CD4-positive, alpha-beta T cell (primary cell): Measurements from ENCODE around the gene EMC8. TPM values are rescaled to one million over a fixed set of nuclear protein-coding genes. Genes with fewer than 3 reads are reported as not detected.

Experiments used
- ATAC-seq: fragments of 200-7000 bp; cut with Tn5 transposase; one replicate; pipeline ENCODE4 v1.10.0; 2022; ENCODE audit warnings: mild to moderate bottlenecking; ENCODE audit not compliant: poor library complexity
- CTCF ChIA-PET: fragments of 350-600 bp; sonication (Branson Sonifier 250); formaldehyde crosslinking; loops from one replicate; lab custom pipeline; 2021; ENCODE audit warnings: antibody characterized with exemption, inconsistent platforms; lab: Charles Lee
- POLR2A ChIA-PET: fragments of 350-600 bp; sonication (Branson Sonifier 250); formaldehyde crosslinking; loops from one replicate; lab custom pipeline; 2021; ENCODE audit warnings: antibody characterized with exemption, inconsistent platforms; lab: Charles Lee
- DNase-seq, 14 experiments: peaks; one replicate each; pipeline ENCODE4 v3.0.0-alpha.2; 2013 to 2020; ENCODE audit warnings: mixed read lengths in 2 of 14
- H3K27ac ChIP-seq, 2 donors: one replicate each; pipeline versions ENCODE4 v1.5.1 to v1.7.0; 2013; ENCODE audit warnings: low read length in 2 of 2, low read depth in 1 of 2, mild to moderate bottlenecking in 1 of 2
- H3K27me3 ChIP-seq, 2 experiments: 1 replicate in 1 of 2; 2 replicates in 1 of 2; pipeline versions ENCODE4 v1.6.1 to v1.7.0; 2013; ENCODE audit warnings: low read length in 2 of 2, control low read depth in 1 of 2, mild to moderate bottlenecking in 1 of 2, moderate library complexity in 1 of 2; ENCODE audit not compliant: insufficient read depth in 2 of 2, control insufficient read depth in 1 of 2
- H3K36me3 ChIP-seq: one replicate; pipeline ENCODE4 v1.6.1; 2013; ENCODE audit warnings: low read length, control low read depth; ENCODE audit not compliant: insufficient read depth
- H3K4me1 ChIP-seq: one replicate; pipeline ENCODE4 v1.6.1; 2013; ENCODE audit warnings: low read length, control low read depth; ENCODE audit not compliant: insufficient read depth
- H3K4me3 ChIP-seq: one replicate; pipeline ENCODE4 v1.5.1; 2013; ENCODE audit warnings: mild to moderate bottlenecking, low read length, moderate library complexity
- H3K9me3 ChIP-seq, 2 experiments: 1 replicate in 1 of 2; 2 replicates in 1 of 2; pipeline versions ENCODE4 v1.6.1 to v1.7.0; 2013; ENCODE audit warnings: low read length in 2 of 2, mild to moderate bottlenecking in 2 of 2, control low read depth in 1 of 2, moderate library complexity in 1 of 2; ENCODE audit not compliant: control insufficient read depth in 1 of 2, insufficient read depth in 1 of 2
- H3K27ac Mint-ChIP-seq: one replicate; pipeline ENCODE4 v1.8.0; 2020; ENCODE audit warnings: mixed read lengths
- H3K27me3 Mint-ChIP-seq: one replicate; pipeline ENCODE4 v1.8.0; 2021; ENCODE audit warnings: mixed read lengths
- H3K36me3 Mint-ChIP-seq: one replicate; pipeline ENCODE4 v1.8.0; 2021; ENCODE audit warnings: low read depth, mixed read lengths
- H3K4me1 Mint-ChIP-seq: one replicate; pipeline ENCODE4 v1.8.0; 2021; ENCODE audit warnings: low read depth, mixed read lengths
- H3K4me3 Mint-ChIP-seq: one replicate; pipeline ENCODE4 v1.8.0; 2020; ENCODE audit warnings: mild to moderate bottlenecking, mixed read lengths
- H3K9me3 Mint-ChIP-seq: one replicate; pipeline ENCODE4 v1.8.0; 2020; ENCODE audit warnings: mixed read lengths
- CTCF ChIP-seq: fragments of 200-600 bp; IDR thresholded peaks from one replicate; pipeline ENCODE4 v1.8.0; 2022; ENCODE audit warnings: antibody characterized with exemption, mild to moderate bottlenecking
- intact Hi-C, 2 experiments: fragments of 100-400 bp; cut with DNase I in 1 of 2; cut with micrococcal nuclease in 1 of 2; formaldehyde crosslinking; loops; one replicate each; pipeline versions ENCODE4 v1.15.1 to v1.9.0; 2023 to 2025; cut with DNase I, micrococcal nuclease
- total RNA-seq, 174 experiments: library from RNA in 2 of 174; stranded (reverse) in 2 of 174; gene quantifications; one replicate each; pipeline ENCODE4 v1.2.3 and lab custom pipeline; 2021 to 2026

Gene EMC8
- total RNA-seq, 2 experiments from 2014 or later, result 38.9 to 41.7 TPM

GRCh38 chr16:85784813-85785212 is 14.5 kb downstream of the EMC8 start:
- intact Hi-C loops, result no loop called here
- peaks cover 18% of the 10 kb centered on the region for H3K4me1 Mint-ChIP-seq
- H3K36me3 Mint-ChIP-seq, result peaks cover 76% of the 10 kb centered on the region
- no peaks in the 10 kb centered on the region for H3K4me1 ChIP-seq
- H3K27ac Mint-ChIP-seq, result no peak overlapping the region
- no peak overlapping the region for H3K4me3 ChIP-seq
- ATAC-seq (no peak), DNase-seq (no peak)
- POLR2A ChIA-PET, result no interaction called here
- no peak overlapping the region for H3K27ac ChIP-seq
- H3K36me3 ChIP-seq, result peaks cover 73% of the 10 kb centered on the region
- no peak overlapping the region for H3K4me3 Mint-ChIP-seq
- no peaks in the 10 kb centered on the region for H3K9me3 ChIP-seq
- no peaks in the 10 kb centered on the region for H3K9me3 Mint-ChIP-seq
- H3K27me3 Mint-ChIP-seq, result no peaks in the 10 kb centered on the region
- TF ChIP-seq CTCF, result no peak
- CTCF ChIA-PET, result no interaction called here
- no peaks in the 10 kb centered on the region for H3K27me3 ChIP-seq

GRCh38 chr16:85783441-85783840 is 15.9 kb downstream of the EMC8 start:
- DNase-seq, result no peak
- Histone ChIP-seq H3K4me1 (no peaks in the 10 kb centered on the region), H3K9me3 (no peaks in the 10 kb centered on the region), H3K36me3 (peaks cover 76% of the 10 kb centered on the region), H3K27me3 (no peaks in the 10 kb centered on the region), H3K4me3 (no peak overlapping the region), H3K27ac (no peak overlapping the region)
- no peak for TF ChIP-seq CTCF
- peaks cover 6% of the 10 kb centered on the region for H3K4me1 Mint-ChIP-seq
- no peaks in the 10 kb centered on the region for H3K27me3 Mint-ChIP-seq
- no peak for ATAC-seq
- peak overlapping the region; percentile 30 for H3K27ac Mint-ChIP-seq
- ChIA-PET CTCF (no interaction called here), POLR2A (no interaction called here)
- no peaks in the 10 kb centered on the region for H3K9me3 Mint-ChIP-seq
- no peak overlapping the region for H3K4me3 Mint-ChIP-seq
- H3K36me3 Mint-ChIP-seq, result peaks cover 78% of the 10 kb centered on the region
- intact Hi-C loops, result no loop called here

- TF ChIP-seq CTCF, result no peak
- Histone ChIP-seq H3K9me3 (no peaks in the 10 kb centered on the region), H3K27ac (no peak overlapping the region), H3K36me3 (peaks cover 76% of the 10 kb centered on the region), H3K4me1 (no peaks in the 10 kb centered on the region), H3K4me3 (no peak overlapping the region), H3K27me3 (no peaks in the 10 kb centered on the region)
- no peaks in the 10 kb centered on the region for H3K9me3 Mint-ChIP-seq
- H3K4me1 Mint-ChIP-seq, result peaks cover 4% of the 10 kb centered on the region
- H3K27ac Mint-ChIP-seq, result no peak overlapping the region
- H3K27me3 Mint-ChIP-seq, result no peaks in the 10 kb centered on the region
- peaks cover 78% of the 10 kb centered on the region for H3K36me3 Mint-ChIP-seq
- intact Hi-C loops, result no loop called here
- ATAC-seq, result no peak
- DNase-seq, result no peak
- ChIA-PET CTCF (no interaction called here), POLR2A (no interaction called here)
- H3K4me3 Mint-ChIP-seq, result no peak overlapping the region
Measured at GRCh38 chr16:85782451-85782850, 16.9 kb downstream of the EMC8 start.
